Endothelial cell of umbilical vein (primary cell): Measurements from ENCODE around the gene KIAA0825. TPM values are rescaled to one million over a fixed set of nuclear protein-coding genes. Genes with fewer than 3 reads are reported as not detected.

Experiments used
- BruUV-seq: library from RNA; stranded (reverse); fragments of 400-500 nt; replicated peaks from 2 replicates; lab custom pipeline; 2021; lab: Mats Ljungman, UMichigan
- CTCF ChIA-PET: fragments of 300-600, 350-600 bp; sonication (Branson Sonifier 250); formaldehyde crosslinking; loops from one replicate; lab custom pipeline; 2021; ENCODE audit warnings: antibody characterized with exemption, inconsistent platforms; lab: Charles Lee
- POLR2A ChIA-PET: fragments of 300-600, 350-600 bp; sonication (Branson Sonifier 250); formaldehyde crosslinking; loops from one replicate; lab custom pipeline; 2021; ENCODE audit warnings: antibody characterized with exemption, inconsistent platforms; lab: Charles Lee
- DNase-seq: peaks from one replicate; pipeline ENCODE4 v3.0.0-alpha.2; 2011; ENCODE audit warnings: low read depth, low spot score
- FAIRE-seq: peaks from 2 replicates; lab custom pipeline; 2011; peaks lifted over from hg19 to GRCh38; lab: Jason Lieb, UNC
- H2AFZ ChIP-seq: 2 replicates; pipeline ENCODE4 v1.6.0; 2012; ENCODE audit warnings: low read depth, low read length, control low read depth, inconsistent platforms
- H3K27ac ChIP-seq: 2 replicates; pipeline ENCODE4 v1.5.1; 2011; ENCODE audit warnings: low read depth, mild to moderate bottlenecking, control low read depth, low read length, moderate library complexity; ENCODE audit not compliant: insufficient read depth
- H3K27me3 ChIP-seq, 2 experiments: 2 replicates each; pipeline versions ENCODE4 v1.6.0 to v1.6.1; 2011; ENCODE audit warnings: low read length in 2 of 2, mixed read lengths in 1 of 2; ENCODE audit not compliant: control insufficient read depth in 2 of 2, insufficient read depth in 2 of 2
- H3K36me3 ChIP-seq, 2 experiments: 2 replicates in 1 of 2; 3 replicates in 1 of 2; pipeline ENCODE4 v1.5.1; 2011; ENCODE audit warnings: low read length in 2 of 2, mild to moderate bottlenecking in 1 of 2, moderate library complexity in 1 of 2; ENCODE audit not compliant: control insufficient read depth in 2 of 2, insufficient read depth in 2 of 2; ENCODE audit errors: extremely low read depth in 1 of 2
- H3K4me1 ChIP-seq: 3 replicates; pipeline ENCODE4 v1.5.1; 2011; ENCODE audit warnings: mild to moderate bottlenecking, low read length; ENCODE audit not compliant: control insufficient read depth, insufficient read depth; ENCODE audit errors: extremely low read depth
- H3K4me2 ChIP-seq: 2 replicates; pipeline ENCODE4 v1.6.1; 2011; ENCODE audit warnings: low read length, control low read depth, mixed read lengths; ENCODE audit not compliant: insufficient read depth
- H3K4me3 ChIP-seq, 3 experiments: fragments of 200-600 bp in 1 of 3; sonication (generic), shearing (Covaris generic) in 1 of 3; replicated peaks in 1 of 3; 2 replicates each; pipeline ENCODE4 v1.5.1; 2011 to 2016; ENCODE audit warnings: control low read depth in 3 of 3, low read length in 3 of 3, mild to moderate bottlenecking in 2 of 3, inconsistent platforms in 1 of 3, low read depth in 1 of 3, moderate library complexity in 1 of 3; ENCODE audit not compliant: insufficient read depth in 1 of 3
- H3K79me2 ChIP-seq: 2 replicates; pipeline ENCODE4 v1.6.0; 2012; ENCODE audit warnings: low read length, inconsistent platforms; ENCODE audit not compliant: control insufficient read depth, insufficient read depth
- H3K9ac ChIP-seq: replicated peaks from 2 replicates; pipeline ENCODE3; 2011; ENCODE audit warnings: low read length, control low read depth; ENCODE audit not compliant: insufficient read depth; ENCODE audit errors: extremely low read depth
- H3K9me1 ChIP-seq: replicated peaks from 3 replicates; pipeline ENCODE4 v1.6.0; 2011; ENCODE audit warnings: mild to moderate bottlenecking, low read length; ENCODE audit not compliant: control insufficient read depth, insufficient read depth; ENCODE audit errors: extremely low read depth
- H3K9me3 ChIP-seq: replicated peaks from 2 replicates; pipeline ENCODE4 v1.5.1; 2012; ENCODE audit warnings: low read length, inconsistent platforms; ENCODE audit not compliant: control insufficient read depth, insufficient read depth
- H4K20me1 ChIP-seq: replicated peaks from 2 replicates; pipeline ENCODE3; 2011; ENCODE audit warnings: mild to moderate bottlenecking, low read length; ENCODE audit not compliant: control insufficient read depth, insufficient read depth; ENCODE audit errors: extremely low read depth
- EZH2 ChIP-seq: IDR thresholded peaks from 2 replicates; pipeline ENCODE4 v1.6.1; 2012; ENCODE audit warnings: borderline replicate concordance, low read depth, mild to moderate bottlenecking, moderate library complexity, low read length, inconsistent platforms; ENCODE audit not compliant: severe bottlenecking
- FOS ChIP-seq: IDR thresholded peaks from 2 replicates; pipeline ENCODE4 v1.6.1; 2011; ENCODE audit warnings: mild to moderate bottlenecking, low read length, moderate library complexity, borderline replicate concordance; ENCODE audit not compliant: insufficient read depth
- GATA2 ChIP-seq: IDR thresholded peaks from 2 replicates; pipeline ENCODE4 v1.7.0; 2011; ENCODE audit warnings: low read depth, mild to moderate bottlenecking, moderate library complexity, mixed read lengths, low read length; ENCODE audit not compliant: insufficient read length, insufficient read depth
- JUN ChIP-seq: IDR thresholded peaks from 2 replicates; pipeline ENCODE4 v1.6.1; 2011; ENCODE audit warnings: borderline replicate concordance, low read depth; ENCODE audit not compliant: insufficient read length, insufficient read depth
- MYC ChIP-seq: IDR thresholded peaks from one replicate; pipeline ENCODE4 v1.6.1; 2011; ENCODE audit warnings: mild to moderate bottlenecking, low read depth, low read length
- POLR2A ChIP-seq: IDR thresholded peaks from 2 replicates; pipeline ENCODE4 v1.6.1; 2012; ENCODE audit warnings: low read depth, mild to moderate bottlenecking, control low read depth, low read length
- POLR2AphosphoS5 ChIP-seq: IDR thresholded peaks from 2 replicates; pipeline ENCODE4 v1.6.1; 2012; ENCODE audit warnings: low read depth, mild to moderate bottlenecking, control low read depth, low read length, moderate library complexity; ENCODE audit not compliant: insufficient read depth
- dilution Hi-C: fragments of 300-500 bp; cut with MboI; formaldehyde crosslinking; loops from one replicate; pipeline ENCODE4 v1.15.0; 2019; ENCODE audit warnings: low sequenced_read_pairs; ENCODE audit not compliant: extremely low pct_ligation_motif_present
- intact Hi-C: fragments of 100-400 bp; cut with micrococcal nuclease; formaldehyde crosslinking; loops from one replicate; pipeline ENCODE4 v1.10.0; 2022
- polyA plus RNA-seq, 4 experiments: library from polyadenylated mRNA; depleted of rRNA in 3 of 4; stranded (reverse) in 3 of 4; unstranded in 1 of 4; fragments of >200 nt; gene quantifications; 2 replicates each; pipeline versions ENCODE4 v1.2.1 to v1.2.3, GENCODE V29; 2011 to 2012; ENCODE audit warnings: missing spikeins in 1 of 4
- total RNA-seq: library from RNA; stranded (reverse); gene quantifications from 2 replicates; pipeline ENCODE4 v1.2.3, GENCODE V29; 2021
- TF ChIP-seq, protein P1 (sequence below): IDR thresholded peaks from 2 replicates; pipeline ENCODE4 v1.6.1; 2011; ENCODE audit not compliant: insufficient read depth, insufficient read length
- TF ChIP-seq, protein P2 (sequence below), 2 donors: IDR thresholded peaks; 1 replicate in 1 of 2; 2 replicates in 1 of 2; pipeline ENCODE4 v1.5.1; 2011; ENCODE audit warnings: low read length in 2 of 2, mild to moderate bottlenecking in 2 of 2, moderate library complexity in 2 of 2, control low read depth in 1 of 2, inconsistent platforms in 1 of 2, low read depth in 1 of 2; ENCODE audit not compliant: insufficient read depth in 1 of 2; ENCODE audit errors: extremely low read depth in 1 of 2

KIAA0825 gene
- total and polyA plus RNA-seq, 2 donors (not counting 3 experiments of a cell fraction or from before 2014, with no cell fraction given), result 0.15 to 1.1 TPM

GRCh38 chr5:94562327-94562971 is 56.0 kb downstream of the KIAA0825 start:
- BruUV-seq, result no TSS peak
- Histone ChIP-seq H4K20me1 (no peaks in the 10 kb centered on the region), H3K27ac (no peak overlapping the region), H3K79me2 (no peaks in the 10 kb centered on the region), H3K36me3 (no peaks in the 10 kb centered on the region), H3K9me1 (no peaks in the 10 kb centered on the region), H3K4me2 (no peak overlapping the region), H3K4me1 (no peaks in the 10 kb centered on the region), H3K27me3 (no peaks in the 10 kb centered on the region), H3K9ac (no peak overlapping the region), H2AFZ (no peak overlapping the region), H3K9me3 (no peaks in the 10 kb centered on the region), H3K4me3 (no peak overlapping the region)
- ChIA-PET CTCF (interaction anchor here (0.9 to 1.5 kb wide), 4 partner anchors 12 to 175 kb away, joined by 3 to 5 read pairs (median 4); no protein-coding TSS in a partner anchor), POLR2A (no interaction called here)
- intact Hi-C loops, result no loop called here
- DNase-seq, result no peak
- dilution Hi-C loops, result no loop called here
- FAIRE-seq, result no peak
- TF ChIP-seq JUN (no peak), POLR2AphosphoS5 (no peak), EZH2 (no peak), FOS (no peak), GATA2 (no peak), POLR2A (no peak), MYC (no peak)
- TF ChIP-seq, protein P1, sequence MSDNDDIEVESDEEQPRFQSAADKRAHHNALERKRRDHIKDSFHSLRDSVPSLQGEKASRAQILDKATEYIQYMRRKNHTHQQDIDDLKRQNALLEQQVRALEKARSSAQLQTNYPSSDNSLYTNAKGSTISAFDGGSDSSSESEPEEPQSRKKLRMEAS, result no peak
- TF ChIP-seq, protein P2, sequence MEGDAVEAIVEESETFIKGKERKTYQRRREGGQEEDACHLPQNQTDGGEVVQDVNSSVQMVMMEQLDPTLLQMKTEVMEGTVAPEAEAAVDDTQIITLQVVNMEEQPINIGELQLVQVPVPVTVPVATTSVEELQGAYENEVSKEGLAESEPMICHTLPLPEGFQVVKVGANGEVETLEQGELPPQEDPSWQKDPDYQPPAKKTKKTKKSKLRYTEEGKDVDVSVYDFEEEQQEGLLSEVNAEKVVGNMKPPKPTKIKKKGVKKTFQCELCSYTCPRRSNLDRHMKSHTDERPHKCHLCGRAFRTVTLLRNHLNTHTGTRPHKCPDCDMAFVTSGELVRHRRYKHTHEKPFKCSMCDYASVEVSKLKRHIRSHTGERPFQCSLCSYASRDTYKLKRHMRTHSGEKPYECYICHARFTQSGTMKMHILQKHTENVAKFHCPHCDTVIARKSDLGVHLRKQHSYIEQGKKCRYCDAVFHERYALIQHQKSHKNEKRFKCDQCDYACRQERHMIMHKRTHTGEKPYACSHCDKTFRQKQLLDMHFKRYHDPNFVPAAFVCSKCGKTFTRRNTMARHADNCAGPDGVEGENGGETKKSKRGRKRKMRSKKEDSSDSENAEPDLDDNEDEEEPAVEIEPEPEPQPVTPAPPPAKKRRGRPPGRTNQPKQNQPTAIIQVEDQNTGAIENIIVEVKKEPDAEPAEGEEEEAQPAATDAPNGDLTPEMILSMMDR (IDR thresholded peaks at IDR 0.05; ENCODE audit: extremely low read depth in 1 of 2, insufficient read depth in 1 of 2, low read depth in 1 of 2, low read length in 2 of 2), result no peak
